ENCODE data around the gene MAN2C1. TPM values are rescaled to one million over a fixed set of nuclear protein-coding genes. Genes with fewer than 3 reads are reported as not detected.

Gene MAN2C1
- total RNA-seq, 6 donors from 2014 or later: 147 to 1,046 (median 251) TPM

GRCh38 chr15:75356006-75356405 is 12.4 kb downstream of the MAN2C1 start:
- Histone ChIP-seq H3K36me3 (peaks cover 0 to 73% (median 59%) of the 10 kb centered on the region in 4 donors), H3K9me3 (no peaks in the 10 kb centered on the region), H3K4me1 (no peaks in the 10 kb centered on the region), H3K27ac (no peak overlapping the region), H3K27me3 (no peaks in the 10 kb centered on the region), H3K4me3 (no peak overlapping the region)
- ATAC-seq (ENCODE audit: low FRiP score in 2 of 2): no peak
- 87 to 91% methylated on average over 19 to 28 of the region's 28 CpGs for WGBS, 2 donors
- TF ChIP-seq POLR2A (IDR thresholded peaks at IDR 0.05) (no peak), EP300 (IDR thresholded peaks at IDR 0.05) (no peak), POLR2AphosphoS5 (IDR thresholded peaks at IDR 0.05) (no peak)
- peak in 1 of 2 donors; percentile 72 for DNase-seq

- Histone ChIP-seq H3K27me3 (no peaks in the 10 kb centered on the region), H3K36me3 (peaks cover 0 to 66% (median 53%) of the 10 kb centered on the region in 4 donors), H3K27ac (no peak overlapping the region), H3K9me3 (no peaks in the 10 kb centered on the region), H3K4me3 (no peak overlapping the region), H3K4me1 (peaks cover 0 to 1% (median 0%) of the 10 kb centered on the region in 4 donors)
- 81 to 88% methylated on average over 3 of the region's 4 CpGs for WGBS, 2 donors
- TF ChIP-seq POLR2AphosphoS5 (IDR thresholded peaks at IDR 0.05) (no peak), EP300 (IDR thresholded peaks at IDR 0.05) (no peak), POLR2A (IDR thresholded peaks at IDR 0.05) (no peak), CTCF (IDR thresholded peaks at IDR 0.05) (no peak)
- DNase-seq: no peak
- no peak for ATAC-seq (ENCODE audit: low FRiP score in 2 of 2)
Observed at GRCh38 chr15:75355369-75355768, 13.0 kb downstream of the MAN2C1 start.

- no peak overlapping the region for H3K27ac ChIP-seq
- no peak for TF ChIP-seq POLR2AphosphoS5 (IDR thresholded peaks at IDR 0.05)
- H3K4me1 ChIP-seq: peaks cover 0 to 8% (median 7%) of the 10 kb centered on the region in 4 donors
- H3K36me3 ChIP-seq: peaks cover 0 to 57% (median 44%) of the 10 kb centered on the region in 4 donors
- H3K4me3 ChIP-seq: no peak overlapping the region
- H3K27me3 ChIP-seq: no peaks in the 10 kb centered on the region
- ATAC-seq (ENCODE audit: low FRiP score in 2 of 2) (no peak), DNase-seq (no peak)
- WGBS, 2 donors: 87 to 91% methylated on average over 5 to 7 of the region's 7 CpGs
- no peaks in the 10 kb centered on the region for H3K9me3 ChIP-seq
Observed at GRCh38 chr15:75354454-75354853, 14.0 kb downstream of the MAN2C1 start.

GRCh38 chr15:75353604-75354003 is 14.8 kb downstream of the MAN2C1 start:
- TF ChIP-seq EP300 (IDR thresholded peaks at IDR 0.05) (no peak), POLR2A (IDR thresholded peaks at IDR 0.05) (no peak), CTCF (IDR thresholded peaks at IDR 0.05) (no peak), POLR2AphosphoS5 (IDR thresholded peaks at IDR 0.05) (no peak)
- 83% methylated on average over 7 of the region's 7 CpGs; no CpG with 5 or more reads in 1 of the 2 donors for whole genome bisulfite sequencing, 2 donors
- Histone ChIP-seq H3K9me3 (no peaks in the 10 kb centered on the region), H3K4me1 (peaks cover 8 to 16% (median 16%) of the 10 kb centered on the region in 4 donors), H3K4me3 (no peak overlapping the region), H3K36me3 (peaks cover 0 to 49% (median 36%) of the 10 kb centered on the region in 4 donors), H3K27me3 (no peaks in the 10 kb centered on the region), H3K27ac (no peak overlapping the region)
- ATAC-seq (ENCODE audit: low FRiP score in 2 of 2): no peak
- no peak for DNase-seq

GRCh38 chr15:75352186-75353080 is 16.0 kb downstream of the MAN2C1 start:
- H3K27ac ChIP-seq: no peak overlapping the region
- H3K36me3 ChIP-seq: peaks cover 0 to 38% (median 30%) of the 10 kb centered on the region in 4 donors
- no peak for DNase-seq
- H3K4me3 ChIP-seq: no peak overlapping the region
- H3K9me3 ChIP-seq: no peaks in the 10 kb centered on the region
- TF ChIP-seq EP300 (IDR thresholded peaks at IDR 0.05) (no peak), POLR2A (IDR thresholded peaks at IDR 0.05) (no peak), CTCF (IDR thresholded peaks at IDR 0.05) (no peak), POLR2AphosphoS5 (IDR thresholded peaks at IDR 0.05) (no peak)
- no peak for ATAC-seq (ENCODE audit: low FRiP score in 2 of 2)
- 92 to 97% methylated on average over 6 to 14 of the region's 16 CpGs for WGBS, 2 donors
- H3K4me1 ChIP-seq: peaks cover 11 to 25% (median 19%) of the 10 kb centered on the region in 4 donors
- H3K27me3 ChIP-seq: no peaks in the 10 kb centered on the region
